Heart left ventricle (tissue), 13 donors: ENCODE measurements around the gene MAP3K4.

Experiments
- POLR2A ChIP-seq, 2 donors: fragments of 450-650 bp; IDR thresholded peaks; one replicate each; pipeline ENCODE4 v1.6.1; 2017; ENCODE audit warnings: antibody characterized with exemption in 2 of 2, mild to moderate bottlenecking in 2 of 2, moderate library complexity in 2 of 2
- TF ChIP-seq, protein P1 (sequence below), 12 donors: fragments of 200-600 bp; sonication (generic) in 4 of 12; IDR thresholded peaks; one replicate each; pipeline versions ENCODE4 v1.5.0 to v1.8.0; 2018 to 2022; ENCODE audit warnings: antibody characterized with exemption in 12 of 12, mild to moderate bottlenecking in 5 of 12
- donor health status: ischemic (EF 13 %, LVEDD 7.1; RV severe dilation, severe dysfunction).
- donor health status: DM: no; HTN: yes; CAD: no.
- donor health status: DM: no; HTN: no; CAD: no.
- donor health status: ischemic (EF 25% LVEDD 6.9; RV normal size, moderate dysfunction).
- donor health status: ischemic (EF 25% LVEDD 5.7; RV mildly dilated, moderate dysfunction).
- donor health status: ischemic (EF 35%, LVEDD 5.7; RV mildly dilated, moderate dysfunction).
- donor health status: nonischemic (EF 11% LVEDD 7.7; RV severe dilation, severe dysfunction).
- donor health status: DM: yes; HTN: yes; CAD: no.
- donor health status: PGD.
- donor health status: ischemic (EF 29% LVEDD 5.4; RV normal size, mild dysfunction).
- donor health status: nonischemic (EF 23%, LVEDD 6.1; RV moderate dilation, normal function).

DNA sequence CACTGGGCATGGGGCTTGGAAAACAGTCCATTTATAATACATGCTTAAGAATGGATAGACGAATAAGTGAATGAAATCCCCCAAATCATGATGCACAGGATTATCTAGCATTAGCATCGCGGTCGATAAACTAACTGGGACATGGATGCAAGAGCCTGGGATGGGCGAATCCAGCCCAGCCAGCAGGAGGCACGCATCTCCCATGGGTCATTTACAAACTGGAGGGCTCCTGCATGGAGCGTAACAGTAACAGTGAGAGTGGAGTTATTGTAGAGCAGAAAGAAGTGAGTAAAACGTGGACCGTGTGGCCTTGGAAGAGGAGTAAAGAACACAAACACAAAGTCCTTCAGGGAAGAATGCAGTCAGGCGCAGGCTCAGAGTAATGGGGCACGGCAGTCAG lies 145.8 kb downstream of the MAP3K4 start:
- TF ChIP-seq, protein P1, sequence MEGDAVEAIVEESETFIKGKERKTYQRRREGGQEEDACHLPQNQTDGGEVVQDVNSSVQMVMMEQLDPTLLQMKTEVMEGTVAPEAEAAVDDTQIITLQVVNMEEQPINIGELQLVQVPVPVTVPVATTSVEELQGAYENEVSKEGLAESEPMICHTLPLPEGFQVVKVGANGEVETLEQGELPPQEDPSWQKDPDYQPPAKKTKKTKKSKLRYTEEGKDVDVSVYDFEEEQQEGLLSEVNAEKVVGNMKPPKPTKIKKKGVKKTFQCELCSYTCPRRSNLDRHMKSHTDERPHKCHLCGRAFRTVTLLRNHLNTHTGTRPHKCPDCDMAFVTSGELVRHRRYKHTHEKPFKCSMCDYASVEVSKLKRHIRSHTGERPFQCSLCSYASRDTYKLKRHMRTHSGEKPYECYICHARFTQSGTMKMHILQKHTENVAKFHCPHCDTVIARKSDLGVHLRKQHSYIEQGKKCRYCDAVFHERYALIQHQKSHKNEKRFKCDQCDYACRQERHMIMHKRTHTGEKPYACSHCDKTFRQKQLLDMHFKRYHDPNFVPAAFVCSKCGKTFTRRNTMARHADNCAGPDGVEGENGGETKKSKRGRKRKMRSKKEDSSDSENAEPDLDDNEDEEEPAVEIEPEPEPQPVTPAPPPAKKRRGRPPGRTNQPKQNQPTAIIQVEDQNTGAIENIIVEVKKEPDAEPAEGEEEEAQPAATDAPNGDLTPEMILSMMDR (IDR thresholded peaks at IDR 0.05): no peak
- TF ChIP-seq POLR2A (IDR thresholded peaks at IDR 0.05): no peak
